Colonic mucosa (tissue), 4 donors: ENCODE measurements around the gene SFRP5. TPM values are rescaled to one million over a fixed set of nuclear protein-coding genes. Genes with fewer than 3 reads are reported as not detected.

Source experiments
- DNase-seq: peaks from one replicate; pipeline ENCODE4 v3.0.0-alpha.2; 2020
- H3K27ac ChIP-seq: fragments of 200-600 bp; one replicate; pipeline ENCODE4 v1.8.0; 2021
- H3K27me3 ChIP-seq: fragments of 200-600 bp; one replicate; pipeline ENCODE4 v1.8.0; 2021
- H3K36me3 ChIP-seq: fragments of 200-600 bp; one replicate; pipeline ENCODE4 v1.8.0; 2021
- H3K4me1 ChIP-seq: fragments of 200-600 bp; one replicate; pipeline ENCODE4 v1.8.0; 2021; ENCODE audit warnings: mild to moderate bottlenecking
- H3K4me3 ChIP-seq: fragments of 200-600 bp; one replicate; pipeline ENCODE4 v1.8.0; 2021
- H3K9ac ChIP-seq, 2 donors: one replicate each; pipeline ENCODE4 v1.7.0; 2013; ENCODE audit warnings: control low read depth in 2 of 2, low read depth in 2 of 2, low read length in 2 of 2
- H3K9me3 ChIP-seq: fragments of 200-600 bp; one replicate; pipeline ENCODE4 v1.8.0; 2021
- intact Hi-C: fragments of 100-400 bp; cut with DNase I; formaldehyde crosslinking; loops from one replicate; pipeline ENCODE4 v1.14.1; 2022
- total RNA-seq, 2 donors: library from RNA; stranded (reverse); fragmentation: NEBNext Ultra II Directional in 1 of 2; extraction: Animal tissue kit (Norgen Biotek cat#: 25700) in 1 of 2; gene quantifications; one replicate each; pipeline ENCODE4 v1.2.1, GENCODE V29; 2021
- TF ChIP-seq, protein P1 (sequence below): fragments of 200-600 bp; IDR thresholded peaks from one replicate; pipeline ENCODE4 v1.8.0; 2022; ENCODE audit warnings: antibody characterized with exemption, mild to moderate bottlenecking
- donor health status: healthy.
- donor health status: DM: no; HTN: no; CAD: no.
- donor health status: DM: no; HTN: no; CAD: no.

SFRP5 gene
- total RNA-seq, 2 donors from 2014 or later = 0.57 to 1.2 TPM

DNA sequence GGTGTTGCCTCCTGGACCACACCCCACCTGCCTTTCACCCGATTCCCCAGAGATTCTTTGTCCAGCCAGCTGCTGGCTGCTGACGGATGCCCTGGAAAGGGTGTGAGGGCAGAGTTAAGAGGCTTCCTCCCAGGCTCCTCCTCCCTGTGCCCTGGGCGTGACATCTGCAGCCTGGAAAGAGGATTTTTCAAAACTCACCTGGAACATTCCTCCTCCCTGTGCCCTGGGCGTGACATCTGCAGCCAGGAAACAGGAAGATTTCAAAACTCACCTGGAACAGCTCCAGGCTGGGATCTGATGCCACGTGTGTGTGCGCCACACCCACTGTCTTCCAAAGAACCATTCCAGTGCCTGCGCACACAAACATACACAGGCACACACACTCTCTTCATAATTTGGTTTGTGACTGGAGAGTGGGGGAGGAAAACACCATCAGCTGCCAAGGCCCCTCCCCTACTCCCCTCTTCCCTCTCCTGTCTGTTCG lies 53.1 kb downstream of the SFRP5 start:
- H3K27me3 ChIP-seq = no peaks in the 10 kb centered on the region
- TF ChIP-seq, protein P1, sequence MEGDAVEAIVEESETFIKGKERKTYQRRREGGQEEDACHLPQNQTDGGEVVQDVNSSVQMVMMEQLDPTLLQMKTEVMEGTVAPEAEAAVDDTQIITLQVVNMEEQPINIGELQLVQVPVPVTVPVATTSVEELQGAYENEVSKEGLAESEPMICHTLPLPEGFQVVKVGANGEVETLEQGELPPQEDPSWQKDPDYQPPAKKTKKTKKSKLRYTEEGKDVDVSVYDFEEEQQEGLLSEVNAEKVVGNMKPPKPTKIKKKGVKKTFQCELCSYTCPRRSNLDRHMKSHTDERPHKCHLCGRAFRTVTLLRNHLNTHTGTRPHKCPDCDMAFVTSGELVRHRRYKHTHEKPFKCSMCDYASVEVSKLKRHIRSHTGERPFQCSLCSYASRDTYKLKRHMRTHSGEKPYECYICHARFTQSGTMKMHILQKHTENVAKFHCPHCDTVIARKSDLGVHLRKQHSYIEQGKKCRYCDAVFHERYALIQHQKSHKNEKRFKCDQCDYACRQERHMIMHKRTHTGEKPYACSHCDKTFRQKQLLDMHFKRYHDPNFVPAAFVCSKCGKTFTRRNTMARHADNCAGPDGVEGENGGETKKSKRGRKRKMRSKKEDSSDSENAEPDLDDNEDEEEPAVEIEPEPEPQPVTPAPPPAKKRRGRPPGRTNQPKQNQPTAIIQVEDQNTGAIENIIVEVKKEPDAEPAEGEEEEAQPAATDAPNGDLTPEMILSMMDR = no peak
- peaks cover 23% of the 10 kb centered on the region for H3K4me1 ChIP-seq
- peak; percentile 95 for DNase-seq
- H3K27ac ChIP-seq = peak overlapping the region; percentile 74
- peak overlapping the region in 1 of 2 donors; percentile 80 for H3K9ac ChIP-seq
- no peak overlapping the region for H3K4me3 ChIP-seq
- intact Hi-C loops = no loop called here
- no peaks in the 10 kb centered on the region for H3K9me3 ChIP-seq
- no peaks in the 10 kb centered on the region for H3K36me3 ChIP-seq

DNA sequence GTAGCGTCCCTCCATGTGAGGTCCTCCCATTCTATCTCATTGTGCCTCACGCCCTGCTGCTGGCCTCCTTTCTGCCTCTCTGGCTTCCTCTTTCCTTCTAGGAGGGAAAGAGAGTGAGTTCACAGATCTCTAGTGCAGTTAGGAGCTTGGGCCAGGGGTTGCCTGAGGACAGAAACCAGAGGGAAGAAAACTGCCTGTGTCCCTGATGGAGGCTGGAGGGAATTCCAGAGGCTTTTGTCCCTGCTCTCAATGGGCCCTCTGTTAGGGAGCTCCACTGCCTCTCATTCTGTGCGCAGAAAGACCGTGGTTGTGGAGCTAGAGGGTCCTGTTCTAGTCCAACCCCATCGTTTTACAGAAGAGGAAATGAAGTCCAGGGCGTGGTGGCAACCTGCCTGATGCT lies 53.6 kb downstream of the SFRP5 start:
- TF ChIP-seq, protein P1 = no peak
- no peak overlapping the region for H3K4me3 ChIP-seq
- no peaks in the 10 kb centered on the region for H3K27me3 ChIP-seq
- H3K9me3 ChIP-seq = no peaks in the 10 kb centered on the region
- intact Hi-C loops = no loop called here
- peak overlapping the region in 1 of 2 donors; percentile 80 for H3K9ac ChIP-seq
- H3K36me3 ChIP-seq = no peaks in the 10 kb centered on the region
- peak overlapping the region; percentile 74 for H3K27ac ChIP-seq
- peaks cover 23% of the 10 kb centered on the region for H3K4me1 ChIP-seq
- DNase-seq = no peak

DNA sequence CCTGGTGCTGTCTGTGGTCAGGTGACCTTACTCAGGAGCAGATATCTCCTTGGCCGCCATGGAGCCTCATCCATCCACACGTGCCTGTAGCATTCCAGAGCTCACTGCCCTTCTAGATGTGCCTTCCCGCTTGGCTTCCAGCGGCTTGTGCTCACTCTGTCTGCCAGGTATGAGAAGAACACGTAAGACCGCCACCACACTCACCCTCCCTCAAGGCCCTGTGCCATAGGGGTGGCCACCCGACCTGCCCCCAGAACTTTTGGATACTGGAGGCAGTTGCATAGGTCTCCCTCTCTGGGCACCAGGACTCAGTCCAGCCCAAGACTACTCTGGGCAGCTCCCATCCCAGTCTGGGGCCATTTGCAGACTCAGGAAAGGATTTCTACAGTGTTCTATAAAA lies 54.2 kb downstream of the SFRP5 start:
- Histone ChIP-seq H3K27me3 (no peaks in the 10 kb centered on the region), H3K4me3 (no peak overlapping the region), H3K27ac (peak overlapping the region; percentile 74), H3K9me3 (no peaks in the 10 kb centered on the region), H3K4me1 (peaks cover 23% of the 10 kb centered on the region), H3K36me3 (no peaks in the 10 kb centered on the region), H3K9ac (peak overlapping the region in 1 of 2 donors; percentile 80)
- DNase-seq = no peak
- TF ChIP-seq, protein P1 = no peak
- intact Hi-C loops = no loop called here

Other genes with a start within 250 kb of the SFRP5 start
- gene ANKRD2, start 199.2 kb downstream of the SFRP5 start, total RNA-seq = under 1 TPM in 1 of 2 donors, not detected in 1; 0.24 TPM
- gene HOGA1, start 187.6 kb downstream of the SFRP5 start, total RNA-seq = under 1 TPM in 1 of 2 donors, not detected in 1; 0.49 TPM
- not detected for gene C10orf62, start 182.3 kb downstream of the SFRP5 start, total RNA-seq
- gene MORN4, start 138.5 kb downstream of the SFRP5 start, total RNA-seq = 1 to 10 TPM; 1.8 to 2.3 TPM
- gene PI4K2A, start 131.3 kb downstream of the SFRP5 start, total RNA-seq = 10 to 100 TPM; 10.6 to 11.0 TPM
- 10 to 100 TPM; 26.6 to 34.8 TPM for gene AVPI1, start 84.8 kb downstream of the SFRP5 start, total RNA-seq
- 10 to 100 TPM; 25.7 to 31.7 TPM for gene MARVELD1, start 58.3 kb downstream of the SFRP5 start, total RNA-seq
- gene ZFYVE27, start 34.9 kb downstream of the SFRP5 start, total RNA-seq = 10 to 100 TPM; 45.9 to 47.9 TPM
- under 1 TPM; 0.22 to 0.72 TPM for gene GOLGA7B, start 77.8 kb upstream of the SFRP5 start, total RNA-seq